AG04450 (cell line): ENCODE measurements around the gene SMOC1. TPM values are rescaled to one million over a fixed set of nuclear protein-coding genes. Genes with fewer than 3 reads are reported as not detected.

ENCODE experiments used
- CTCF ChIA-PET: fragments of 300-600, 350-600 bp; formaldehyde crosslinking; extraction: SDS; loops from one replicate; lab custom pipeline; 2022; ENCODE audit warnings: antibody characterized with exemption, inconsistent platforms; lab: Charles Lee
- POLR2A ChIA-PET: fragments of 350-600 bp; formaldehyde crosslinking; extraction: SDS; loops from one replicate; lab custom pipeline; 2021; ENCODE audit warnings: antibody characterized with exemption, inconsistent platforms; lab: Yijun Ruan, JAX
- DNase-seq: peaks from one replicate; pipeline ENCODE4 v3.0.0-alpha.2; 2011; ENCODE audit warnings: low read depth, low spot score
- H3K27ac ChIP-seq: one replicate; pipeline ENCODE4 v1.5.1; 2012; ENCODE audit warnings: low read depth, low read length, control low read depth
- H3K27me3 ChIP-seq: one replicate; pipeline ENCODE4 v1.6.0; 2012; ENCODE audit warnings: low read length; ENCODE audit not compliant: control insufficient read depth, insufficient read depth
- H3K4me3 ChIP-seq: 2 replicates; pipeline ENCODE4 v1.5.1; 2011; ENCODE audit warnings: mild to moderate bottlenecking, low read depth, low read length, control low read depth
- H3K9me3 ChIP-seq: 2 replicates; pipeline ENCODE4 v1.5.1; 2012; ENCODE audit warnings: low read length; ENCODE audit not compliant: control insufficient read depth, insufficient read depth
- CTCF ChIP-seq: IDR thresholded peaks from 2 replicates; pipeline ENCODE4 v1.5.1; 2011; ENCODE audit warnings: low read depth, low read length, control low read depth, inconsistent platforms
- polyA plus RNA-seq: library from polyadenylated mRNA; depleted of rRNA; stranded (reverse); fragments of >200 nt; gene quantifications from 2 replicates; pipeline ENCODE4 v1.2.3, GENCODE V29; 2011

The SMOC1 gene
- polyA plus RNA-seq, 1 experiment, result 19.2 TPM

- POLR2A ChIA-PET, result no interaction called here
- TF ChIP-seq CTCF, result no peak
- Histone ChIP-seq H3K9me3 (no peaks in the 10 kb centered on the region), H3K27me3 (no peaks in the 10 kb centered on the region), H3K4me3 (no peak overlapping the region), H3K27ac (no peak overlapping the region)
- no peak for DNase-seq
- CTCF ChIA-PET, result no interaction called here
Observed at GRCh38 chr14:69988979-69989378, 109.8 kb downstream of the SMOC1 start.

GRCh38 chr14:69989622-69990021 lies 110.4 kb downstream of the SMOC1 start:
- POLR2A ChIA-PET, result no interaction called here
- H3K27me3 ChIP-seq, result no peaks in the 10 kb centered on the region
- H3K27ac ChIP-seq, result no peak overlapping the region
- CTCF ChIA-PET, result no interaction called here
- H3K4me3 ChIP-seq, result no peak overlapping the region
- DNase-seq, result no peak
- H3K9me3 ChIP-seq, result no peaks in the 10 kb centered on the region
- TF ChIP-seq CTCF, result no peak

GRCh38 chr14:69990323-69990722 lies 111.1 kb downstream of the SMOC1 start:
- ChIA-PET POLR2A (no interaction called here), CTCF (interaction anchor here (1.1 kb wide), 1 partner anchor 38 kb away, joined by 4 read pairs; no protein-coding TSS in a partner anchor)
- H3K27me3 ChIP-seq, result no peaks in the 10 kb centered on the region
- H3K9me3 ChIP-seq, result no peaks in the 10 kb centered on the region
- DNase-seq, result no peak
- no peak for TF ChIP-seq CTCF
- H3K4me3 ChIP-seq, result no peak overlapping the region
- H3K27ac ChIP-seq, result no peak overlapping the region

GRCh38 chr14:69991422-69991821 lies 112.2 kb downstream of the SMOC1 start:
- no peak for DNase-seq
- ChIA-PET CTCF (interaction anchor here (1.1 kb wide), 1 partner anchor 36 kb away, joined by 4 read pairs; no protein-coding TSS in a partner anchor), POLR2A (no interaction called here)

GRCh38 chr14:69992564-69992963 lies 113.3 kb downstream of the SMOC1 start:
- Histone ChIP-seq H3K4me3 (no peak overlapping the region), H3K27me3 (no peaks in the 10 kb centered on the region), H3K27ac (no peak overlapping the region), H3K9me3 (no peaks in the 10 kb centered on the region)
- TF ChIP-seq CTCF, result no peak
- CTCF ChIA-PET, result interaction anchor here (0.6 kb wide), 1 partner anchor 17 kb away, joined by 3 read pairs; no protein-coding TSS in a partner anchor
- POLR2A ChIA-PET, result no interaction called here
- DNase-seq, result no peak

More at GRCh38 chr14:69991422-69991821, 112.2 kb downstream of the SMOC1 start:
- H3K27ac ChIP-seq, result no peak overlapping the region
- H3K4me3 ChIP-seq, result no peak overlapping the region
- H3K9me3 ChIP-seq, result no peaks in the 10 kb centered on the region
- H3K27me3 ChIP-seq, result no peaks in the 10 kb centered on the region
- no peak for TF ChIP-seq CTCF
